Lower leg skin (tissue), 3 donors: ENCODE data around the gene INTS13.

Experiments used
- POLR2A ChIP-seq, 2 donors: fragments of 450-650 bp; IDR thresholded peaks; one replicate each; pipeline ENCODE4 v1.6.1; 2016 to 2017; ENCODE audit warnings: antibody characterized with exemption in 2 of 2, mild to moderate bottlenecking in 1 of 2, moderate library complexity in 1 of 2
- TF ChIP-seq, protein P1 (sequence below), 3 donors: fragments of 450-650 bp; IDR thresholded peaks; one replicate each; pipeline ENCODE4 v1.5.1; 2016; ENCODE audit warnings: antibody characterized with exemption in 3 of 3, mild to moderate bottlenecking in 3 of 3, moderate library complexity in 2 of 3

DNA sequence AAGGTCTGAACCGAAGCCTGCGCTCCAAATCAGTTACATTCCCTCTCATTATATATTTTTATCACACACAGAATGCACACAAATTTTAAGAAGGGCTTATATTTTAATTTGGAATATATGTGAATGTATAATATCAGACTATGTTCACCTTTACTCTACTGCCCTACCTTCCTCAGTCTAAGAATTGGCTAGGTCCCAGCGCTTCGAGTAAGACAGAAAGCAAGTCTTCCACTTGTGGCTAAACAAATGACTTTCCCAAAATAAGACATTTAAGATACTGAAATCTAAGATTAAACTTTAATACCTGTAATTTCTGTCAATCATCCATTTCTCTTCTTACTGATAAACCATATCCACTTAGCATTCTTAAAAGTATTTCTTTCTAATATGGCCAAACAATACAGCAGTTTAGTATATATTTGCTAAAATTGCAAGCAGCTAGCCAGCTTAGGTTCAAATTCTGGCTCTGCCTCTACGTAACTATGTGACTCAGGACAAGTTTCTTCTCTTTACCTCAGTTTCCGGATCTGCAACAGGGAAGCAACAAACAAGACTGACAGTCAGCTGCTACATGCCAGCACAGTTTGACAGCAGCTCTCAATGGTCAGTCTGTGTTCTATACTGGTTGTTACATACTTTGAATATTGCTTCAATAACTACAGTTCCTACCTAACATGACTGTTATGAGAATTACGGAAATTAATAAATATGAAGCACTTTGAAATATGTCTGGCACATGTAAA lies 2.0 kb downstream of the INTS13 start:
- TF ChIP-seq, protein P1, sequence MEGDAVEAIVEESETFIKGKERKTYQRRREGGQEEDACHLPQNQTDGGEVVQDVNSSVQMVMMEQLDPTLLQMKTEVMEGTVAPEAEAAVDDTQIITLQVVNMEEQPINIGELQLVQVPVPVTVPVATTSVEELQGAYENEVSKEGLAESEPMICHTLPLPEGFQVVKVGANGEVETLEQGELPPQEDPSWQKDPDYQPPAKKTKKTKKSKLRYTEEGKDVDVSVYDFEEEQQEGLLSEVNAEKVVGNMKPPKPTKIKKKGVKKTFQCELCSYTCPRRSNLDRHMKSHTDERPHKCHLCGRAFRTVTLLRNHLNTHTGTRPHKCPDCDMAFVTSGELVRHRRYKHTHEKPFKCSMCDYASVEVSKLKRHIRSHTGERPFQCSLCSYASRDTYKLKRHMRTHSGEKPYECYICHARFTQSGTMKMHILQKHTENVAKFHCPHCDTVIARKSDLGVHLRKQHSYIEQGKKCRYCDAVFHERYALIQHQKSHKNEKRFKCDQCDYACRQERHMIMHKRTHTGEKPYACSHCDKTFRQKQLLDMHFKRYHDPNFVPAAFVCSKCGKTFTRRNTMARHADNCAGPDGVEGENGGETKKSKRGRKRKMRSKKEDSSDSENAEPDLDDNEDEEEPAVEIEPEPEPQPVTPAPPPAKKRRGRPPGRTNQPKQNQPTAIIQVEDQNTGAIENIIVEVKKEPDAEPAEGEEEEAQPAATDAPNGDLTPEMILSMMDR (IDR thresholded peaks at IDR 0.05), result no peak
- TF ChIP-seq POLR2A (IDR thresholded peaks at IDR 0.05), result no peak
